ENCODE measurements around the gene DYNC1LI2. TPM values are rescaled to one million over a fixed set of nuclear protein-coding genes. Genes with fewer than 3 reads are reported as not detected.

DYNC1LI2 gene
- total and polyA plus RNA-seq, 2 donors = 24.1 to 44.9 TPM

DNA sequence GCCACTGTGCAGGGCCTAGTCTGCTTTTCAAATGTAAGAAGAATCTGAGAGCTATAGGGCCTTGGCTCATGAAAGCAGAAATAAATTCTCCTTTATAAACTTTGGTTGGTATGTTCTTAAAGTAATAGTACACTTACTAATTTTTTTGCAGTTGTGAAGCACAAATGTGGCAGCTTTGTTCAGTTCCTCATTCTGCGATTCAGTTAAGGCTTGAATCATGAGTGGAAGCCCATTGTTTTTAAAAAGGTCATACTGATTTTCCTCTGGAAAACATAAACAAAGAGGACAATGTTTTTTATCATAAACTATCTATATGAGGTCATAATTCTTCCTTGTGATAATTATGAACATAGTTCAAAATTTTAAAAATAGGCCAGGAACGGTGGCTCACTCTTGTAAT lies 23.6 kb upstream of the DYNC1LI2 start:
- Histone ChIP-seq H3K4me3 (ENCODE audit: low read length in 2 of 2) (no peak overlapping the region), H3K4me1 (ENCODE audit: control insufficient read depth in 2 of 2, insufficient read depth in 2 of 2, low read length in 2 of 2) (no peaks in the 10 kb centered on the region), H3K9me3 (ENCODE audit: control insufficient read depth in 2 of 2, insufficient read depth in 1 of 2, low read length in 1 of 2) (no peaks in the 10 kb centered on the region), H3K36me3 (ENCODE audit: control insufficient read depth in 2 of 2, insufficient read depth in 2 of 2, low read length in 1 of 2) (no peaks in the 10 kb centered on the region), H3K27me3 (ENCODE audit: control insufficient read depth in 2 of 2, insufficient read depth in 1 of 2, low read length in 1 of 2) (no peaks in the 10 kb centered on the region), H3K27ac (ENCODE audit: low read depth in 1 of 2, low read length in 1 of 2) (no peak overlapping the region)
- WGBS = 93% methylated on average over 2 of the region's 2 CpGs
- DNase-seq (ENCODE audit: low read depth in 6 of 9, low spot score in 9 of 9) = no peak

DNA sequence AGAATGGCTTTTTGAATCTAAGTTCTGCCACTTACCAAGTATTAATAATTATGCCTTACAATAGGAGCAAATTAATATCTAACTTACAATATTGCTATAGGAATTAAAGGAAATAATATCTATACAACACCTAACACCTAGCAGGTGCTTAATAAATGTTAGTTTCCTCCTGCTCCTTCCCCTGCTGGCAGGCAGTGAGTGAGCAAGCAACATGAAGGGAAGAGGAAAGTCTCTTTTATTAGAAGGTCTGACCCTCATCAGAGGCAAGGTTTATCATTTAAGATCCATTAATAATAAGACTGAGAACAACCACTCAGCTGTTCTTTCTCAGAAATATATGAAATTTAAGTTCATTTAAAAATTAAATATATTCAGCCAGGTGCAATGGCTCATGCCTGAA lies 6.7 kb upstream of the DYNC1LI2 start:
- Histone ChIP-seq H3K4me3 (ENCODE audit: low read length in 2 of 2) (no peak overlapping the region), H3K27ac (ENCODE audit: low read depth in 1 of 2, low read length in 1 of 2) (no peak overlapping the region), H3K27me3 (ENCODE audit: control insufficient read depth in 2 of 2, insufficient read depth in 1 of 2, low read length in 1 of 2) (peaks cover 0 to 26% of the 10 kb centered on the region in 2 donors), H3K9me3 (ENCODE audit: control insufficient read depth in 2 of 2, insufficient read depth in 1 of 2, low read length in 1 of 2) (no peaks in the 10 kb centered on the region), H3K36me3 (ENCODE audit: control insufficient read depth in 2 of 2, insufficient read depth in 2 of 2, low read length in 1 of 2) (no peaks in the 10 kb centered on the region), H3K4me1 (ENCODE audit: control insufficient read depth in 2 of 2, insufficient read depth in 2 of 2, low read length in 2 of 2) (no peaks in the 10 kb centered on the region)
- DNase-seq (ENCODE audit: low read depth in 6 of 9, low spot score in 9 of 9) = no peak

DNA sequence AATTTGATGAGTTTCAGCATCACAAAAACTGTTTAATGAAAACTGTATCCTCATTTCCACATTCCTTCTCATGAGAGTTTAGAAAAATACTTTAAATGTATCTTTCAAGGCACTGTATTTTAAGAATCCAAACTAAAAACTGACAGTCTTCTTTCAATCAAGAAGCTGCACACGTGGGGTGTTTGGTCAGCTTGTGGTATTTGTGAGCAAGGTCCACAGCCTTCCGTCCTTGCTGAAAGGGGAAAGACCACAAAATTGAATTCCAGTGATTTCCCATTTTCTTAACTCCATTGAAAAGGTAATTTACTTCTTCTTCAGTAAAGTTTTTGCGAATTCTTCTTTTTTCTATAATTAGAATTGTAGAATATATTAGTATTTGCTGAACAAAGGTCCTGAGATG lies 3.4 kb upstream of the DYNC1LI2 start:
- WGBS = 78% methylated on average over 3 of the region's 3 CpGs
- no peaks in the 10 kb centered on the region for H3K9me3 ChIP-seq (ENCODE audit: control insufficient read depth in 2 of 2, insufficient read depth in 1 of 2, low read length in 1 of 2)
- H3K4me1 ChIP-seq (ENCODE audit: control insufficient read depth in 2 of 2, insufficient read depth in 2 of 2, low read length in 2 of 2) = peaks cover 4 to 10% of the 10 kb centered on the region in 2 donors
- no peak overlapping the region for H3K4me3 ChIP-seq (ENCODE audit: low read length in 2 of 2)
- DNase-seq (ENCODE audit: low read depth in 6 of 9, low spot score in 9 of 9) = no peak
- H3K27ac ChIP-seq (ENCODE audit: low read depth in 1 of 2, low read length in 1 of 2) = no peak overlapping the region
- H3K27me3 ChIP-seq (ENCODE audit: control insufficient read depth in 2 of 2, insufficient read depth in 1 of 2, low read length in 1 of 2) = peaks cover 6 to 40% of the 10 kb centered on the region in 2 donors
- no peaks in the 10 kb centered on the region for H3K36me3 ChIP-seq (ENCODE audit: control insufficient read depth in 2 of 2, insufficient read depth in 2 of 2, low read length in 1 of 2)

DNA sequence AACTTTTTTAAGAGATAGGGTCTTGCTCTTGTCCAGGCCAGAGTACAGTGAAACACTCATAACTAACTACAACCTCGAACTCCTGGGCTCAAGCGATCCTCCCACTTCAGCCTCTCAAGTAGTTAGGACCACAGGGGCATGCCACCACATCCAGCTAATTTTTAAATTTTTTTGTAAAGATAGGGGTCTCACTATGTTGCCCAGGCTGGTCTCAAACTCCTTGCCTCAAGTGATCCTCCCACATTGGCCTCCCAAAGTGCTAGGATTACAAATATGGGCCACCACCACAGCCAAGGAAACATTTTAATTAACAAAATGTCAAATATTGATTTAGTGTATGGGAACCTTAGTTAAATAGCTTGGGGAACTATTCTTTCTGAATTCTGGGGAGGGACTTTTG lies 2.8 kb upstream of the DYNC1LI2 start:
- DNase-seq (ENCODE audit: low read depth in 6 of 9, low spot score in 9 of 9) = no peak
- H3K9me3 ChIP-seq (ENCODE audit: control insufficient read depth in 2 of 2, insufficient read depth in 1 of 2, low read length in 1 of 2) = no peaks in the 10 kb centered on the region
- H3K4me3 ChIP-seq (ENCODE audit: low read length in 2 of 2) = no peak overlapping the region
- peaks cover 6 to 40% of the 10 kb centered on the region in 2 donors for H3K27me3 ChIP-seq (ENCODE audit: control insufficient read depth in 2 of 2, insufficient read depth in 1 of 2, low read length in 1 of 2)
- 97% methylated on average over 2 of the region's 2 CpGs for WGBS
- H3K36me3 ChIP-seq (ENCODE audit: control insufficient read depth in 2 of 2, insufficient read depth in 2 of 2, low read length in 1 of 2) = peaks cover 1 to 2% of the 10 kb centered on the region in 2 donors
- no peak overlapping the region for H3K27ac ChIP-seq (ENCODE audit: low read depth in 1 of 2, low read length in 1 of 2)
- peaks cover 4 to 11% of the 10 kb centered on the region in 2 donors for H3K4me1 ChIP-seq (ENCODE audit: control insufficient read depth in 2 of 2, insufficient read depth in 2 of 2, low read length in 2 of 2)

DNA sequence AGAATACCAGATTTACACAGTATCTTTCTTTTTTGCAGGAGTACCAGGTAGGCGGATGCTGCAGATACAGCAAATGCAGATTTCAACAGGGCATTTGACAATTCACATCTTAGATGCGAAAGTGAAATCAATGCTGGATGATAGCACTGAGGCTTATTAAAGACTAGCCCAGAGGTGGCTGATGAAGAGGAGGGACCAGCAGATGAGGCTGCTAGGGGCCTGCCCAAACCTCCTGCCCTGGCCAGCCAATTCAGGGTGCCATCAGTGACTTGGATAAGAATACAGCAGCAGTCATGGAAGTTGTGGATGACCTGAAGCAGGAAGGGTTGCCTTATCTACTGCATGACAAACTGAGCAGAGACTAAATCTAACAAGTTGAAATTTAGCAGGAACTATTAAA lies 1.5 kb upstream of the DYNC1LI2 start:
- Histone ChIP-seq H3K36me3 (ENCODE audit: control insufficient read depth in 2 of 2, insufficient read depth in 2 of 2, low read length in 1 of 2) (peaks cover 8 to 14% of the 10 kb centered on the region in 2 donors), H3K27ac (ENCODE audit: low read depth in 1 of 2, low read length in 1 of 2) (no peak overlapping the region), H3K27me3 (ENCODE audit: control insufficient read depth in 2 of 2, insufficient read depth in 1 of 2, low read length in 1 of 2) (peaks cover 6 to 38% of the 10 kb centered on the region in 2 donors), H3K4me1 (ENCODE audit: control insufficient read depth in 2 of 2, insufficient read depth in 2 of 2, low read length in 2 of 2) (peaks cover 4 to 11% of the 10 kb centered on the region in 2 donors), H3K4me3 (ENCODE audit: low read length in 2 of 2) (no peak overlapping the region), H3K9me3 (ENCODE audit: control insufficient read depth in 2 of 2, insufficient read depth in 1 of 2, low read length in 1 of 2) (no peaks in the 10 kb centered on the region)
- DNase-seq (ENCODE audit: low read depth in 6 of 9, low spot score in 9 of 9) = no peak
- 96% methylated on average over 2 of the region's 2 CpGs for WGBS

DNA sequence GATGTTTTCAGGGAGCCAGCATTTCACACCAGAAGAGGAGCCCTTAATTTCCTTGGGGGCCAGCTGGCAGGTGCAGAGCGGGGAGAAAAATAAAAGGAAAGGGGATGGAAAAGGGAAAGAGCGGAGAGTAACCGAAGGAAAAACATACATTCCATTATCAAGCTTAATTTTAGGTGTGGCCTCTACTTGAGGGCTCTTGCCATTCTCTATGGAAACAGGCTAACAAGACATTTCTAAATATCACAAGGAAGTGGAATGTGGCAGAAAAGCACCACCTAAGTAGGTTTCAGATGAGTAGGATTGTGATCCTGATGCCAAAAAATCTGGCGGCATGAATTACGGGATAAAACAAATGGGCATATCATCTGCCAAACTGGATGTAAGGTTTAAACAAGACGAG lies 970 bp upstream of the DYNC1LI2 start:
- Histone ChIP-seq H3K27ac (ENCODE audit: low read depth in 1 of 2, low read length in 1 of 2) (no peak overlapping the region), H3K36me3 (ENCODE audit: control insufficient read depth in 2 of 2, insufficient read depth in 2 of 2, low read length in 1 of 2) (peaks cover 13 to 17% of the 10 kb centered on the region in 2 donors), H3K27me3 (ENCODE audit: control insufficient read depth in 2 of 2, insufficient read depth in 1 of 2, low read length in 1 of 2) (peaks cover 6 to 38% of the 10 kb centered on the region in 2 donors), H3K4me3 (ENCODE audit: low read length in 2 of 2) (no peak overlapping the region), H3K4me1 (ENCODE audit: control insufficient read depth in 2 of 2, insufficient read depth in 2 of 2, low read length in 2 of 2) (peaks cover 4 to 11% of the 10 kb centered on the region in 2 donors), H3K9me3 (ENCODE audit: control insufficient read depth in 2 of 2, insufficient read depth in 1 of 2, low read length in 1 of 2) (no peaks in the 10 kb centered on the region)
- no peak for DNase-seq (ENCODE audit: low read depth in 6 of 9, low spot score in 9 of 9)
- WGBS = 87% methylated on average over 6 of the region's 6 CpGs

DNA sequence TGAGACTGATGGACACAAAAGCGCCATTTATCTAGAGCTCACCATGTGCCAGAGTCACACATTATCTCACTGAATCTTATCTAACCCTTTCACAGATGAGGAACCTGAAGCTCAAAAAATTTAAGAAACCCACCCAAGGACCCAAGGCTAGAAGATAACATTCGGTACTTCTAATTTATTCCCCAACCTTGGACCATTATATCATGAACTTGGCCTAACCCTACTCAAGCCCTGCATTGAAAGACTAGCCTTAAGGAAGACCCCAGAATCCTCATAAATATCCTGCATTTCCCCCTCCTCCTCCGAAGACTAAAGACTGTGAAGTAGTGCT lies 548 bp upstream of the DYNC1LI2 start:
- H3K9me3 ChIP-seq (ENCODE audit: control insufficient read depth in 2 of 2, insufficient read depth in 1 of 2, low read length in 1 of 2) = no peaks in the 10 kb centered on the region
- no peak for DNase-seq (ENCODE audit: low read depth in 6 of 9, low spot score in 9 of 9)
- 51% methylated on average over 3 of the region's 3 CpGs for WGBS
- H3K4me3 ChIP-seq (ENCODE audit: low read length in 2 of 2) = peak overlapping the region in 1 of 2 donors; percentile 91
- peaks cover 14 to 19% of the 10 kb centered on the region in 2 donors for H3K36me3 ChIP-seq (ENCODE audit: control insufficient read depth in 2 of 2, insufficient read depth in 2 of 2, low read length in 1 of 2)
- no peak overlapping the region for H3K27ac ChIP-seq (ENCODE audit: low read depth in 1 of 2, low read length in 1 of 2)
- H3K4me1 ChIP-seq (ENCODE audit: control insufficient read depth in 2 of 2, insufficient read depth in 2 of 2, low read length in 2 of 2) = peaks cover 4 to 11% of the 10 kb centered on the region in 2 donors
- H3K27me3 ChIP-seq (ENCODE audit: control insufficient read depth in 2 of 2, insufficient read depth in 1 of 2, low read length in 1 of 2) = peaks cover 6 to 38% of the 10 kb centered on the region in 2 donors

DNA sequence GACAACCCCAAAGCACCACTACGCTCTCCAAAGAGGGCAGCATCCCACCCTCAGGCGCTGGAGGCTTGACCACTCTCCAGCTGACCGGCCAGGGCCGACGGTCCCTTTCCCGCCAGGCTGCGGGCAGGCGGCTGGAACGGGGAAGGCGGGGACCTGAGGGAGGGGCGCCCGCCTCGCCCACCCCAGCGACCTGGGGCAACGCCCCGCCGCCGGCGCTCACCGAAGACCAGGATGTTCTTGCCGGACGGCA lies 431 bp downstream of the DYNC1LI2 start:
- Histone ChIP-seq H3K27ac (ENCODE audit: low read depth in 1 of 2, low read length in 1 of 2) (peak overlapping the region in 1 of 2 donors; percentile 68), H3K27me3 (ENCODE audit: control insufficient read depth in 2 of 2, insufficient read depth in 1 of 2, low read length in 1 of 2) (peaks cover 6 to 34% of the 10 kb centered on the region in 2 donors), H3K4me1 (ENCODE audit: control insufficient read depth in 2 of 2, insufficient read depth in 2 of 2, low read length in 2 of 2) (peaks cover 4 to 11% of the 10 kb centered on the region in 2 donors), H3K4me3 (ENCODE audit: low read length in 2 of 2) (peak overlapping the region; percentile 71 to 91), H3K36me3 (ENCODE audit: control insufficient read depth in 2 of 2, insufficient read depth in 2 of 2, low read length in 1 of 2) (peaks cover 23 to 29% of the 10 kb centered on the region in 2 donors), H3K9me3 (ENCODE audit: control insufficient read depth in 2 of 2, insufficient read depth in 1 of 2, low read length in 1 of 2) (no peaks in the 10 kb centered on the region)
- WGBS = under 1% methylated on average over 22 of the region's 22 CpGs
- peak in 1 of 9 donors; percentile 31 for DNase-seq (ENCODE audit: low read depth in 6 of 9, low spot score in 9 of 9)

DNA sequence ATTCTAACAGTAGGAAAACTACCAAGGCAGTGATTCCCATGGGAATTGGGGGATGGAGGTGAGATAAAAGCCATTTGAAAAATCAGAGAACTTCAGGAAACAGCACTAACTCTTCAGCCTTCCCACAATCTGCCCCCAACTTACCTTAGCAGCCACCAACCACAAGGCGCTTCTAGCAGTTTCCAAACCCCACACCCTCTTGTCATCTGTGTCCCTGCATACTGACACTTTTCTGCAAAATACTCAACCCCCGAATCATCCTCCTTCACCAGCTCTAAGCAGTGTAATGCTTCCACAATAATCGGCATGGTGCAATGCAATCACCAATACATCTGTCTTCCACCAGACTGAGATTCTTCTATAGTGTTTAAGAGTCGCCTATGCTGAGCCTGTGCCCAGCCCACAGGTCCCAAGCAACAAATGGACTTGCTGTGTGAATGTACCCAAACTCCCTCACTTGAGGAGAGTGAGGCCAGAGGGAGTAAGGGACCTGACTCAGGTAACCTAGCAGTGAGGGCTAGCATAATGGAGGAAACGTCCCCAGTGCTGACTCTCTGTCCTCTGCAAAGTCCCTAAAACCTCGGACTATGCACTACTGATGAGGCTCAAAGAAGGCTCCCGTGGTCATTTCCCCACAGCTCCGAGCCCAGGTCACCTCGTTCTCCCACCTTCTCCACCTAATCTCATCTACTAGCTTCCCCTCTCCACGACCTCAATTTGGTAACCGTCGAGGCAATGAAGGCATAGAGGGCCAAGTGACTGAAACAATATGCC lies 943 bp downstream of the DYNC1LI2 start:
- H3K9me3 ChIP-seq (ENCODE audit: control insufficient read depth in 2 of 2, insufficient read depth in 1 of 2, low read length in 1 of 2) = no peaks in the 10 kb centered on the region
- no peak overlapping the region for H3K27ac ChIP-seq (ENCODE audit: low read depth in 1 of 2, low read length in 1 of 2)
- peak overlapping the region; percentile 71 to 91 for H3K4me3 ChIP-seq (ENCODE audit: low read length in 2 of 2)
- DNase-seq (ENCODE audit: low read depth in 6 of 9, low spot score in 9 of 9) = peak in 2 of 9 donors; percentile 20 to 28
- peaks cover 27 to 31% of the 10 kb centered on the region in 2 donors for H3K36me3 ChIP-seq (ENCODE audit: control insufficient read depth in 2 of 2, insufficient read depth in 2 of 2, low read length in 1 of 2)
- H3K27me3 ChIP-seq (ENCODE audit: control insufficient read depth in 2 of 2, insufficient read depth in 1 of 2, low read length in 1 of 2) = peaks cover 6 to 32% of the 10 kb centered on the region in 2 donors
- 28% methylated on average over 12 of the region's 12 CpGs for WGBS
- H3K4me1 ChIP-seq (ENCODE audit: control insufficient read depth in 2 of 2, insufficient read depth in 2 of 2, low read length in 2 of 2) = peaks cover 4 to 11% of the 10 kb centered on the region in 2 donors

Data from thymus (tissue), 11 donors.